Keratinocyte (primary cell): ENCODE measurements around the gene ATP2B2. TPM values are rescaled to one million over a fixed set of nuclear protein-coding genes. Genes with fewer than 3 reads are reported as not detected.

ENCODE experiments used
- DNase-seq: peaks from one replicate; pipeline ENCODE4 v3.0.0-alpha.2; 2011; ENCODE audit warnings: low read depth, missing footprints, low spot score
- FAIRE-seq: peaks from 2 replicates; lab custom pipeline; 2011; peaks lifted over from hg19 to GRCh38; lab: Jason Lieb, UNC
- H2AFZ ChIP-seq: 2 replicates; pipeline ENCODE4 v1.6.0; 2012; ENCODE audit warnings: low read length, control low read depth, inconsistent platforms; ENCODE audit not compliant: control insufficient read depth
- H3K27ac ChIP-seq: 2 replicates; pipeline ENCODE4 v1.5.1; 2011; ENCODE audit warnings: low read length; ENCODE audit not compliant: control insufficient read depth, insufficient read depth
- H3K27me3 ChIP-seq: 3 replicates; pipeline ENCODE4 v1.6.0; 2011; ENCODE audit warnings: low read length; ENCODE audit not compliant: control insufficient read depth, insufficient read depth; ENCODE audit errors: extremely low read depth
- H3K36me3 ChIP-seq, 2 experiments: 2 replicates in 1 of 2; 3 replicates in 1 of 2; pipeline ENCODE4 v1.5.1; 2011; ENCODE audit warnings: low read length in 2 of 2, mild to moderate bottlenecking in 1 of 2; ENCODE audit not compliant: control insufficient read depth in 2 of 2, insufficient read depth in 2 of 2; ENCODE audit errors: extremely low read depth in 1 of 2
- H3K4me1 ChIP-seq: 3 replicates; pipeline ENCODE4 v1.5.1; 2011; ENCODE audit warnings: low read length; ENCODE audit not compliant: control insufficient read depth, insufficient read depth; ENCODE audit errors: extremely low read depth
- H3K4me2 ChIP-seq: 3 replicates; pipeline ENCODE4 v1.6.0; 2011; ENCODE audit warnings: low read depth, low read length; ENCODE audit not compliant: control insufficient read depth, insufficient read depth; ENCODE audit errors: extremely low read depth
- H3K4me3 ChIP-seq, 3 experiments: fragments of 200-600 bp in 1 of 3; sonication (generic) in 1 of 3; 2 replicates in 2 of 3; 3 replicates in 1 of 3; pipeline ENCODE4 v1.5.1; 2011 to 2016; ENCODE audit warnings: low read length in 3 of 3, mild to moderate bottlenecking in 3 of 3, control low read depth in 2 of 3, inconsistent platforms in 1 of 3, low read depth in 1 of 3, mixed read lengths in 1 of 3, mixed run types in 1 of 3, moderate library complexity in 1 of 3; ENCODE audit not compliant: control insufficient read depth in 2 of 3, insufficient read depth in 2 of 3; ENCODE audit errors: extremely low read depth in 1 of 3
- H3K79me2 ChIP-seq: 2 replicates; pipeline ENCODE4 v1.6.0; 2012; ENCODE audit warnings: low read length; ENCODE audit not compliant: control insufficient read depth, insufficient read depth
- H3K9ac ChIP-seq: 3 replicates; pipeline ENCODE4 v1.6.0; 2011; ENCODE audit warnings: low read length; ENCODE audit not compliant: control insufficient read depth, insufficient read depth; ENCODE audit errors: extremely low read depth
- H3K9me1 ChIP-seq: 3 replicates; pipeline ENCODE4 v1.6.0; 2011; ENCODE audit warnings: low read length; ENCODE audit not compliant: control insufficient read depth, insufficient read depth; ENCODE audit errors: extremely low read depth
- H3K9me3 ChIP-seq: 2 replicates; pipeline ENCODE4 v1.5.1; 2012; ENCODE audit warnings: low read depth, low read length; ENCODE audit not compliant: control insufficient read depth
- H4K20me1 ChIP-seq: 3 replicates; pipeline ENCODE4 v1.6.0; 2011; ENCODE audit warnings: low read length; ENCODE audit not compliant: control insufficient read depth, insufficient read depth; ENCODE audit errors: extremely low read depth
- EZH2 ChIP-seq: IDR thresholded peaks from one replicate; pipeline ENCODE4 v1.6.1; 2012; ENCODE audit warnings: inconsistent platforms, mild to moderate bottlenecking, low read length, moderate library complexity
- dilution Hi-C: fragments of 300-500 bp; cut with MboI; formaldehyde crosslinking; loops from one replicate; pipeline ENCODE4 v1.7.0; 2020; ENCODE audit warnings: low sequenced_read_pairs; ENCODE audit not compliant: extremely low pct_ligation_motif_present
- polyA plus RNA-seq, 5 experiments: library from polyadenylated mRNA; depleted of rRNA in 3 of 5; stranded (reverse) in 3 of 5; stranded (forward) in 1 of 5; unstranded in 1 of 5; fragments of >200 nt; gene quantifications; 1 replicate in 1 of 5; 2 replicates in 3 of 5; 3 replicates in 1 of 5; pipeline versions ENCODE4 v1.2.1 to v1.2.3, GENCODE V29; 2011 to 2012; ENCODE audit warnings: missing spikeins in 2 of 5, low read depth in 1 of 5, low replicate concordance in 1 of 5
- TF ChIP-seq, protein P1 (sequence below), 3 experiments: IDR thresholded peaks in 1 of 3; conservative IDR thresholded peaks in 1 of 3; optimal IDR thresholded peaks in 1 of 3; 2 replicates in 2 of 3; 3 replicates in 1 of 3; pipeline versions ENCODE3 to v1.5.1; 2011; ENCODE audit warnings: low read length in 3 of 3, mild to moderate bottlenecking in 3 of 3, moderate library complexity in 2 of 3, control low read depth in 1 of 3, inconsistent platforms in 1 of 3; ENCODE audit not compliant: insufficient read depth in 2 of 3; ENCODE audit errors: extremely low read depth in 1 of 3

Gene ATP2B2
- polyA plus RNA-seq, 1 donor (not counting 4 experiments of a cell fraction or from before 2014, with no cell fraction given), result not detected

DNA sequence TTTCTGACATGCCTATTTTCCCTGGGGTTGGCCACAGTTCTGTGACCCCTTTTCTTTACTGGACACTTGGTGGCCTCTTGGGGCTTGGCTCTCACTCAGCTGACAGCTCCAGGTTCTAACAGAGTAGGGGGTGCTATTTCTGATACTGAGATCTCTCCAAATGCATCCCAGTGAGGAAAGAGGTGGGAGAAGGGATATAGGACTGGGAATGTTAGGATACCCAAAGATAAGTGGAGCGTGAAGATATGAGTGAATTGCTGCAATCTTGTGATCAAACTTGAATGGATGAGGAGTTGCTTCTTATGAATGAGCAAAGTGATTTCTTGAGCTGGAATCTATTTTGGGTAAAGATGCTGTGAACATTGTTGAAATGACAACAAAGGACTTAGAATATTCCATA lies 74.6 kb downstream of the ATP2B2 start:
- no peaks in the 10 kb centered on the region for H3K4me1 ChIP-seq
- H3K9me1 ChIP-seq, result no peaks in the 10 kb centered on the region
- no peak overlapping the region for H2AFZ ChIP-seq
- DNase-seq (no peak), FAIRE-seq (no peak)
- no peak overlapping the region for H3K27ac ChIP-seq
- no peaks in the 10 kb centered on the region for H4K20me1 ChIP-seq
- no peak overlapping the region for H3K4me3 ChIP-seq
- H3K79me2 ChIP-seq, result no peaks in the 10 kb centered on the region
- peaks cover 14% of the 10 kb centered on the region for H3K27me3 ChIP-seq
- no peak overlapping the region for H3K9ac ChIP-seq
- no peaks in the 10 kb centered on the region for H3K36me3 ChIP-seq
- dilution Hi-C loops, result no loop called here
- no peak for TF ChIP-seq EZH2
- TF ChIP-seq, protein P1, sequence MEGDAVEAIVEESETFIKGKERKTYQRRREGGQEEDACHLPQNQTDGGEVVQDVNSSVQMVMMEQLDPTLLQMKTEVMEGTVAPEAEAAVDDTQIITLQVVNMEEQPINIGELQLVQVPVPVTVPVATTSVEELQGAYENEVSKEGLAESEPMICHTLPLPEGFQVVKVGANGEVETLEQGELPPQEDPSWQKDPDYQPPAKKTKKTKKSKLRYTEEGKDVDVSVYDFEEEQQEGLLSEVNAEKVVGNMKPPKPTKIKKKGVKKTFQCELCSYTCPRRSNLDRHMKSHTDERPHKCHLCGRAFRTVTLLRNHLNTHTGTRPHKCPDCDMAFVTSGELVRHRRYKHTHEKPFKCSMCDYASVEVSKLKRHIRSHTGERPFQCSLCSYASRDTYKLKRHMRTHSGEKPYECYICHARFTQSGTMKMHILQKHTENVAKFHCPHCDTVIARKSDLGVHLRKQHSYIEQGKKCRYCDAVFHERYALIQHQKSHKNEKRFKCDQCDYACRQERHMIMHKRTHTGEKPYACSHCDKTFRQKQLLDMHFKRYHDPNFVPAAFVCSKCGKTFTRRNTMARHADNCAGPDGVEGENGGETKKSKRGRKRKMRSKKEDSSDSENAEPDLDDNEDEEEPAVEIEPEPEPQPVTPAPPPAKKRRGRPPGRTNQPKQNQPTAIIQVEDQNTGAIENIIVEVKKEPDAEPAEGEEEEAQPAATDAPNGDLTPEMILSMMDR (optimal IDR thresholded peaks at IDR 0.05 in 1 of 3, IDR thresholded peaks at IDR 0.05 in 1 of 3, conservative IDR thresholded peaks at IDR 0.05 in 1 of 3; ENCODE audit: extremely low read depth in 1 of 3, insufficient read depth in 2 of 3, low read length in 3 of 3), result no peak
- H3K9me3 ChIP-seq, result no peaks in the 10 kb centered on the region
- H3K4me2 ChIP-seq, result no peak overlapping the region

DNA sequence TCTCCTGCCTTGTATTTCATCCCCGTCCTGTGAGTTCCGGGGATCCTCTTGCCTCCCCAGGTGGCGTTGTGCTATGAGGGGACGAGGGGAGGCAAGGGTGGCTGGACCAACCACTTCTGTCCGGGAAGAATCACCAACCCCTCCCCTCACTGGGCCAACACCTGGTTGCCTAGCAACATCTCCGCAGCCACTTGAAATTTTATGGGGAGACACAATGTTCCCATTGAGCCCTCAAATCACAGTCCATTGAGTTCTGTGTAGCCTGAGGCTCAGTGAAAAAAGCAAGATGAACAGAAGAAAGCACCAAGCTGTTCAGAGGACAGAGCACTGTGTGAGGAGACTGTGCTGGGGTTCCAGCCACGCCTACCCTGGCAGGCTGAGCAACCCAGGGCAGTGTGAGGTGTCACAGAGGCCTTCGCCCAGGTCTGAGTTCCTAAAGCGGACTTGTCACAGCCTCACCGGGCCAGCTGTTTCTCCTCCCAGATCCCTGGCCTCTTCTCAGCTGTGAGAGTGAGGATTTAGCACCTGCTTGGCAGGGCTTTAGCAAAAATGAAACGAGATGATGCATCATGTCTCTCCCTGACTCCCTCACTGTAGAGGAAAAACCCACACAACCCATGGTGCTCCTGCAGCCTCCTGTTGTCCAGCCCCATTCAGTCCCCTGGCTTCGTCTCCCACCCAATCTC lies 76.8 kb downstream of the ATP2B2 start:
- no peak overlapping the region for H3K9ac ChIP-seq
- no peaks in the 10 kb centered on the region for H3K9me1 ChIP-seq
- no peak overlapping the region for H3K27ac ChIP-seq
- FAIRE-seq (no peak), DNase-seq (no peak)
- H3K36me3 ChIP-seq, result no peaks in the 10 kb centered on the region
- no peaks in the 10 kb centered on the region for H4K20me1 ChIP-seq
- no peaks in the 10 kb centered on the region for H3K9me3 ChIP-seq
- H2AFZ ChIP-seq, result no peak overlapping the region
- H3K27me3 ChIP-seq, result peaks cover 20% of the 10 kb centered on the region
- H3K4me1 ChIP-seq, result no peaks in the 10 kb centered on the region
- H3K79me2 ChIP-seq, result no peaks in the 10 kb centered on the region
- no peak for TF ChIP-seq EZH2
- TF ChIP-seq, protein P1 (optimal IDR thresholded peaks at IDR 0.05 in 1 of 3, IDR thresholded peaks at IDR 0.05 in 1 of 3, conservative IDR thresholded peaks at IDR 0.05 in 1 of 3; ENCODE audit: extremely low read depth in 1 of 3, insufficient read depth in 2 of 3, low read length in 3 of 3), result no peak
- dilution Hi-C loops, result no loop called here
- no peak overlapping the region for H3K4me3 ChIP-seq
- no peak overlapping the region for H3K4me2 ChIP-seq
